ENCODE measurements around the gene CDC42SE1. TPM values are rescaled to one million over a fixed set of nuclear protein-coding genes. Genes with fewer than 3 reads are reported as not detected.

Gene CDC42SE1
- total RNA-seq, 1 experiment from 2014 or later = 71.2 TPM

- DNase-seq (ENCODE audit: low read depth) = no peak
Observed at GRCh38 chr1:151054971-151055547, 4.4 kb downstream of the CDC42SE1 start.

GRCh38 chr1:151051356-151052009 lies 7.9 kb downstream of the CDC42SE1 start:
- no peak for DNase-seq (ENCODE audit: low read depth)

- DNase-seq (ENCODE audit: low read depth) = no peak
Observed at GRCh38 chr1:151050051-151050688, 9.3 kb downstream of the CDC42SE1 start.

- no peak for DNase-seq (ENCODE audit: low read depth)
Observed at GRCh38 chr1:151049458-151049857, 10.0 kb downstream of the CDC42SE1 start.

GRCh38 chr1:151048645-151049032 lies 10.8 kb downstream of the CDC42SE1 start:
- no peak for DNase-seq (ENCODE audit: low read depth)

GRCh38 chr1:151047925-151048644 lies 11.3 kb downstream of the CDC42SE1 start:
- DNase-seq (ENCODE audit: low read depth) = peak; percentile 72

- peak; percentile 63 for DNase-seq (ENCODE audit: low read depth)
Observed at GRCh38 chr1:151047591-151047924, 11.9 kb downstream of the CDC42SE1 start, which contains the start of gene C1orf56. Gene C1orf56 (plus strand): TSS chr1:151047751. CDS start chr1:151047848, 97 bp downstream.

GRCh38 chr1:151043163-151043562 lies 16.3 kb downstream of the CDC42SE1 start:
- no peak for DNase-seq (ENCODE audit: low read depth)

- DNase-seq (ENCODE audit: low read depth) = no peak
Observed at GRCh38 chr1:151039521-151039920, 19.9 kb downstream of the CDC42SE1 start.

- DNase-seq (ENCODE audit: low read depth) = no peak
Observed at GRCh38 chr1:151037032-151037431, 22.4 kb downstream of the CDC42SE1 start.

GRCh38 chr1:151036356-151036755 lies 23.1 kb downstream of the CDC42SE1 start, which contains the start of gene BNIPL:
Gene BNIPL (plus strand): TSS chr1:151036586. CDS start chr1:151036726, 140 bp downstream.
- DNase-seq (ENCODE audit: low read depth) = no peak

- no peak for DNase-seq (ENCODE audit: low read depth)
Observed at GRCh38 chr1:151035167-151035566, 24.3 kb downstream of the CDC42SE1 start.

GRCh38 chr1:151032164-151032563 lies 27.3 kb downstream of the CDC42SE1 start:
- DNase-seq (ENCODE audit: low read depth) = no peak

- no peak for DNase-seq (ENCODE audit: low read depth)
Observed at GRCh38 chr1:151026460-151026859, 33.0 kb downstream of the CDC42SE1 start.

- DNase-seq (ENCODE audit: low read depth) = peak; percentile 65
Observed at GRCh38 chr1:151024540-151025146, 34.8 kb downstream of the CDC42SE1 start.

GRCh38 chr1:151013518-151013917 lies 45.9 kb downstream of the CDC42SE1 start:
- DNase-seq (ENCODE audit: low read depth) = no peak

GRCh38 chr1:151012684-151013471 lies 46.5 kb downstream of the CDC42SE1 start:
- DNase-seq (ENCODE audit: low read depth) = no peak

GRCh38 chr1:151011154-151011850 lies 48.1 kb downstream of the CDC42SE1 start:
- peak; percentile 12 for DNase-seq (ENCODE audit: low read depth)

- DNase-seq (ENCODE audit: low read depth) = no peak
Observed at GRCh38 chr1:151010346-151010726, 49.1 kb downstream of the CDC42SE1 start.

- no peak for DNase-seq (ENCODE audit: low read depth)
Observed at GRCh38 chr1:151009674-151010345, 49.6 kb downstream of the CDC42SE1 start.
